Heart left ventricle (tissue), 16 donors: ENCODE measurements around the gene RTL10. TPM values are rescaled to one million over a fixed set of nuclear protein-coding genes. Genes with fewer than 3 reads are reported as not detected.
"Not testable (repeated sequence)": the region's sequence is repeated elsewhere in the genome, so short reads cannot be mapped to it uniquely, and the experiment has no call there.

Source experiments
- ATAC-seq, 4 donors: fragments of 200-7000 bp; cut with Tn5 transposase; one replicate each; pipeline ENCODE4 v1.9.1; 2020 to 2022; ENCODE audit warnings: moderate library complexity in 4 of 4, mild to moderate bottlenecking in 3 of 4, moderate number of reproducible peaks in 1 of 4
- DNase-seq, 5 donors: peaks; one replicate each; pipeline ENCODE4 v3.0.0-alpha.2; 2020
- H3K27ac ChIP-seq, 12 donors: fragments of 200-600 bp; sonication (generic) in 4 of 12; one replicate each; pipeline versions ENCODE4 v1.5.0 to v1.8.0; 2016 to 2022; ENCODE audit warnings: mild to moderate bottlenecking in 2 of 12
- H3K27me3 ChIP-seq, 9 donors: fragments of 200-600 bp; sonication (generic) in 2 of 9; one replicate each; pipeline versions ENCODE4 v1.5.1 to v1.8.0; 2016 to 2022; ENCODE audit warnings: mild to moderate bottlenecking in 3 of 9
- H3K36me3 ChIP-seq, 9 donors: fragments of 200-600 bp; sonication (generic) in 2 of 9; one replicate each; pipeline versions ENCODE4 v1.5.0 to v1.8.0; 2018 to 2022; ENCODE audit warnings: mild to moderate bottlenecking in 2 of 9
- H3K4me1 ChIP-seq, 12 donors: fragments of 200-600 bp; sonication (generic) in 4 of 12; one replicate each; pipeline versions ENCODE4 v1.5.0 to v1.8.0; 2016 to 2022; ENCODE audit warnings: mild to moderate bottlenecking in 3 of 12
- H3K4me3 ChIP-seq, 12 donors: fragments of 200-600 bp; sonication (generic) in 4 of 12; one replicate each; pipeline versions ENCODE4 v1.5.0 to v1.8.0; 2017 to 2022; ENCODE audit warnings: mild to moderate bottlenecking in 9 of 12, moderate library complexity in 4 of 12
- H3K9me3 ChIP-seq, 12 donors: fragments of 200-600 bp; sonication (generic) in 4 of 12; one replicate each; pipeline versions ENCODE4 v1.5.0 to v1.8.0; 2016 to 2022; ENCODE audit warnings: mild to moderate bottlenecking in 1 of 12
- CTCF ChIP-seq, 12 donors: fragments of 200-600 bp; sonication (generic) in 4 of 12; IDR thresholded peaks; one replicate each; pipeline versions ENCODE4 v1.5.0 to v1.8.0; 2018 to 2022; ENCODE audit warnings: antibody characterized with exemption in 12 of 12, mild to moderate bottlenecking in 5 of 12
- POLR2A ChIP-seq, 2 donors: fragments of 450-650 bp; IDR thresholded peaks; one replicate each; pipeline ENCODE4 v1.6.1; 2017; ENCODE audit warnings: antibody characterized with exemption in 2 of 2, mild to moderate bottlenecking in 2 of 2, moderate library complexity in 2 of 2
- WGBS, 4 donors: extraction: QIAGEN DNeasy Blood & Tissue Kit in 2 of 4; methylation state at CpG; one replicate each; pipeline versions ENCODE4 v1.1.5 to v1.1.7; 2013 to 2018; 5-methylcytosine and 5-hydroxymethylcytosine counted together
- intact Hi-C, 10 donors: fragments of 100-400 bp; cut with DNase I; formaldehyde crosslinking; loops; one replicate each; pipeline versions ENCODE4 v1.11.1 to v1.14.2; 2022
- polyA plus RNA-seq, 2 donors: library from polyadenylated mRNA; stranded (reverse); fragments of 200-250 nt; gene quantifications; one replicate each; pipeline ENCODE4 v1.2.3, GENCODE V29; 2013
- total RNA-seq, 9 donors: library from RNA; depleted of rRNA in 2 of 9; stranded (reverse); fragments of >200 nt in 2 of 9; fragmentation: NEBNext Ultra II Directional in 3 of 9; extraction: Animal tissue kit (Norgen Biotek cat#: 25700) in 3 of 9; gene quantifications; one replicate each; pipeline versions ENCODE4 v1.1.0 to v1.2.4, GENCODE V29; 2016 to 2023
- donor health status: ischemic (EF 13 %, LVEDD 7.1; RV severe dilation, severe dysfunction).
- donor health status: healthy with polysubstance abuse.
- donor health status: DM: no; HTN: yes; CAD: no.
- donor health status: DM: no; HTN: no; CAD: no.
- donor health status: ischemic (EF 25% LVEDD 6.9; RV normal size, moderate dysfunction).
- donor health status: ischemic (EF 25% LVEDD 5.7; RV mildly dilated, moderate dysfunction).
- donor health status: healthy.
- donor health status: DM: yes; HTN: yes; CAD: no.
- donor health status: ischemic (EF 35%, LVEDD 5.7; RV mildly dilated, moderate dysfunction).
- donor health status: nonischemic (EF 11% LVEDD 7.7; RV severe dilation, severe dysfunction).
- donor health status: DM: yes; HTN: yes; CAD: no.
- donor health status: PGD.
- donor health status: ischemic (EF 29% LVEDD 5.4; RV normal size, mild dysfunction).
- donor health status: nonischemic (EF 23%, LVEDD 6.1; RV moderate dilation, normal function).

RTL10 gene
- total and polyA plus RNA-seq, 11 donors, result 4.6 to 11.6 (median 7.5) TPM

- ATAC-seq (no peak), DNase-seq (peak in 3 of 5 donors; percentile 9 to 46 (median 23))
- TF ChIP-seq POLR2A (IDR thresholded peaks at IDR 0.05) (no peak), CTCF (IDR thresholded peaks at IDR 0.05) (no peak)
- peaks cover 0 to 33% (median 8%) of the 10 kb centered on the region in 12 donors for H3K4me1 ChIP-seq
- peak overlapping the region in 1 of 12 donors; percentile 83 for H3K27ac ChIP-seq
- intact Hi-C loops, result no loop called here
- H3K9me3 ChIP-seq, result no peaks in the 10 kb centered on the region
- no peaks in the 10 kb centered on the region for H3K27me3 ChIP-seq
- 84 to 93% (median 89%) methylated on average over 11 to 15 of the region's 15 CpGs for WGBS, 4 donors
- no peak overlapping the region for H3K4me3 ChIP-seq
- peaks cover 0 to 7% (median 2%) of the 10 kb centered on the region in 9 donors for H3K36me3 ChIP-seq
Observed at GRCh38 chr22:19885841-19886592, 31.3 kb upstream of the RTL10 start.

GRCh38 chr22:19884954-19885751 is 30.5 kb upstream of the RTL10 start:
- TF ChIP-seq POLR2A (IDR thresholded peaks at IDR 0.05) (no peak), CTCF (IDR thresholded peaks at IDR 0.05) (no peak)
- intact Hi-C loops, result no loop called here
- H3K4me3 ChIP-seq, result no peak overlapping the region
- H3K36me3 ChIP-seq, result peaks cover 0 to 7% (median 2%) of the 10 kb centered on the region in 9 donors
- H3K27ac ChIP-seq, result no peak overlapping the region
- no peaks in the 10 kb centered on the region for H3K9me3 ChIP-seq
- H3K4me1 ChIP-seq, result peaks cover 0 to 33% (median 10%) of the 10 kb centered on the region in 12 donors
- 91 to 94% (median 92%) methylated on average over 12 to 26 of the region's 26 CpGs for WGBS, 4 donors
- ATAC-seq, result no peak
- DNase-seq, result peak in 2 of 5 donors; percentile 9 to 11
- H3K27me3 ChIP-seq, result no peaks in the 10 kb centered on the region

- ATAC-seq (no peak), DNase-seq (peak in 2 of 5 donors; percentile 15 to 22)
- H3K36me3 ChIP-seq, result peaks cover 0 to 12% (median 2%) of the 10 kb centered on the region in 9 donors
- H3K27ac ChIP-seq, result no peak overlapping the region
- no peaks in the 10 kb centered on the region for H3K9me3 ChIP-seq
- intact Hi-C loops, result no loop called here
- TF ChIP-seq POLR2A (IDR thresholded peaks at IDR 0.05) (no peak), CTCF (IDR thresholded peaks at IDR 0.05) (no peak)
- H3K4me3 ChIP-seq, result no peak overlapping the region
- peaks cover 0 to 33% (median 10%) of the 10 kb centered on the region in 12 donors for H3K4me1 ChIP-seq
- WGBS, 4 donors, result 91 to 94% (median 93%) methylated on average over 11 to 15 of the region's 15 CpGs
- H3K27me3 ChIP-seq, result no peaks in the 10 kb centered on the region
Observed at GRCh38 chr22:19884161-19884953, 29.7 kb upstream of the RTL10 start.

- H3K27me3 ChIP-seq, H3K9me3 ChIP-seq, intact Hi-C loops, H3K27ac ChIP-seq, H3K4me3 ChIP-seq, ATAC-seq: not testable (repeated sequence)
- Histone ChIP-seq H3K4me1 (peaks cover 0 to 33% (median 10%) of the 10 kb centered on the region in 12 donors), H3K36me3 (peaks cover 0 to 12% (median 2%) of the 10 kb centered on the region in 9 donors)
- DNase-seq, result peak in 1 of 5 donors; percentile 8
- 87 to 96% (median 93%) methylated on average over 7 to 8 of the region's 8 CpGs for WGBS, 4 donors
Observed at GRCh38 chr22:19883446-19883845, 28.8 kb upstream of the RTL10 start.
